Skeletal muscle cell (primary cell): Measurements from ENCODE around the gene RBM20.
A peak's percentile ranks its signal among the peaks of the same experiment; 100 is the strongest.
"Not testable (repeated sequence)": the region's sequence is repeated elsewhere in the genome, so short reads cannot be mapped to it uniquely, and the experiment has no call there.

Source experiments
- DNase-seq: peaks from one replicate; pipeline ENCODE4 v3.0.0-alpha.2; 2010; ENCODE audit warnings: low read depth
- H3K4me3 ChIP-seq: 2 replicates; pipeline ENCODE4 v1.5.1; 2011; ENCODE audit warnings: low read depth, mild to moderate bottlenecking, control low read depth, low read length, moderate library complexity

Gene RBM20

GRCh38 chr10:110723224-110723891 is 79.2 kb downstream of the RBM20 start:
- H3K4me3 ChIP-seq: no peak overlapping the region
- no peak for DNase-seq

DNA sequence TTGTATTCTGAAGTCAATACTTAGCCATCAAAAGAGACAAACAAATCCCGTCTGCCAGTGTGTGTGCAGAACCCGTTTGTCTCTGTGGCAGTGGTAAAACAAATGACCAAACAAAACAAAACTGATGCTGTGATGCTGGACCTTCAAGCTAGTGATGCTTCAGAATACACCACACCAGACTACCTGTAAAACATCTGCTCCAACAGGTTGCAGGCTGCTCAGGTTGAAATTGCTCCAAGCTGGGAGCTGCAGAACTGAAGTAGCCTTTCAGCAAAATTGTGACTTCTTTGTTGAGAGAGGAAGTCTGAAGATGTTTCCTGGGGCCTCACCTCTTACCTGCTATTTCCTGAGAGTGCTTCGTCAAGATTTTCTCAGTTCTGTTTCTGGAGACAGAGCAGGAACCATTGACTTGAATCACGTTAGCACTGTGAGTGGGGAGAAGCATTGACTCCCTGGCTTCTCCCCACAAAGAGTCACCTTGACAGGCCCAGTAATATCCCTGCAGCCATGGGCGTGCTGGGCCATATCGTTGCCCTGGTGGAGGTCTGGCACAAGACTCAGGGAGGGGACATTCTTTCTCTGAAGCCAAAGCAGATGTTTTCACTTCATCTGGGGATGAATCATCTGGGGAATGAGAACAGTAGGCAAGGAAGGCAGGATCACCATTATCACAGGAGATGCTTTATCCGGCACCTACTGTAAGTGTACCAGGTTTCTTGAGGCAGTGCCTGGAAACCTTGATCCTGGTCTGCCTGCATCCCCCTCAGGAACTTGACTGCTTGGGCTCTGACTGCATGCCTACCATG is 80.2 kb downstream of the RBM20 start:
- no peak overlapping the region for H3K4me3 ChIP-seq
- no peak for DNase-seq

- no peak overlapping the region for H3K4me3 ChIP-seq
- DNase-seq: no peak
Measured at GRCh38 chr10:110724937-110725336, 80.8 kb downstream of the RBM20 start.

- H3K4me3 ChIP-seq: no peak overlapping the region
- no peak for DNase-seq
Measured at GRCh38 chr10:110725801-110726630, 81.9 kb downstream of the RBM20 start.

DNA sequence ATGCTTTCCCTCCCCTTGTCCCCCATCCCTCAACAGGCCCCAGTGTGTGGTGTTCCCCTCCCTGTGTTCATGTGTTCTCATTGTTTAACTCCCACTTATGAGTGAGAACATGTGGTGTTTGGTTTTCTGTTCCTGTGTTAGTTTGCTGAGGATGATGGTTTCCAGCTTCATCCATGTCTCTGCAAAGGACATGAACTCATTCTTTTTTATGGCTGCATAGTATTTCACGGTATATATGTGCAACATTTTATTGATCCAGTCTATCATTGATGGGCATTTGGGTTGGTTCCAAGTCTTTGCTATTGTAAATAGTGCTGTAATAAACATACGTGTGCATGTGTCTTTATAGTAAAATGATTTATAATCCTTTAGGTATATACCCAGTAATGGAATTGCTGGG is 83.6 kb downstream of the RBM20 start:
- not testable (repeated sequence) for DNase-seq, H3K4me3 ChIP-seq

GRCh38 chr10:110730345-110731050 is 86.4 kb downstream of the RBM20 start:
- no peak overlapping the region for H3K4me3 ChIP-seq
- DNase-seq: no peak

- no peak overlapping the region for H3K4me3 ChIP-seq
- no peak for DNase-seq
Measured at GRCh38 chr10:110733218-110733952, 89.2 kb downstream of the RBM20 start.

DNA sequence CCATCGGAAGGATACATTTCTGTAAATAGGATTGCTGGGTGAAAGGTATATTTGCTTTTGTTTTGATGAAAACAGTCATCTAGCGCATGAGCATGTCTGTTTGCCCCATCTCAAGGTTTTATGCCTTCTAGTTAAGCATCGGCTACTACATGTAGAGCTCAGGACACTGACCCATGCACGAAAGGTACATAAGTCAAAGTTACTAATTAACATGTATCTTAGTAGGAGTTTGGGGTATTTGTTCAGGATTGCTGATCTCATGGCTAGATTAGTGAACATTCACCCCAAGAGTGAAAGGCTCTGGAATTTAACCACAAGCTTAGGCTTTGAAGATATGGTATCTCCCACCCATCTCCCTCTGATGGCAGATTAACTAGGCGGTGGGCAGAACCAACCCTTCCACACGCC is 91.5 kb downstream of the RBM20 start:
- no peak for DNase-seq

DNA sequence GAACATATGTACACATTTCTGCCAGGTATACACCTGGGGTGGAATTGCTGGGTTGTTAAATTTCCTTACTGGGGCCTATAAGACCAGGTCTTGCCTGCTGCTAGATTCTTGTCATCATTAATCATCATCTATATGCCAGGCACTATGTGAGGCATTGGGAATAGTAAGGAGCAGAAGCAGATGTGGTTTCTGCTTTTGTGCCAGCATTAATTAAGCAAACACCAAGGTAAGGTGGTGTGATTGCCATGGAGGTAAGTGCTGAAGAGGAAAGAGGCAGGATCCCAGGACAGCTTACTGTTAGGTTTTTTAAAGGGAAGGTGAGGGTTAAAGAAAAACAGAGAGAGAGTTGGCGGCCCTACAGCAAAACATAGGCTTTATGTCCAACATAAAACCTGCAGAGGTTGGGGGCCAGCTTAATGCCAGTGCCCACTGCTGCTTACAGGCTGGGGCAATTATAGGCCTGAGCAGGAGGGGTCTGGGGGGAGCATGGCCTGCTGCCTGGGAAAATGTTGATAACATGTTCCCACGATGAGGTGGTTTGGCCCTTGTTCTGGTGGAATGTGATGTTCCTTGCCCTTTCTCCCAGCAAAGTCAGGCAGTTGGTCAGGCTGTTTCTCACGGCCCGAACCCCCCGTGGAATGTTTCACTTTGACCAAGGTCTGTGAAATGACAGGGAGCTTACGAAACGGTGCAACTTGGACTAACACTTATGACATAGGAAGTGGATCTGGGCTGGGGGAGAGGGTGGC is 93.9 kb downstream of the RBM20 start:
- H3K4me3 ChIP-seq: no peak overlapping the region
- DNase-seq: no peak

More for the DNA sequence above, 91.5 kb downstream of the RBM20 start:
- no peak overlapping the region for H3K4me3 ChIP-seq

DNA sequence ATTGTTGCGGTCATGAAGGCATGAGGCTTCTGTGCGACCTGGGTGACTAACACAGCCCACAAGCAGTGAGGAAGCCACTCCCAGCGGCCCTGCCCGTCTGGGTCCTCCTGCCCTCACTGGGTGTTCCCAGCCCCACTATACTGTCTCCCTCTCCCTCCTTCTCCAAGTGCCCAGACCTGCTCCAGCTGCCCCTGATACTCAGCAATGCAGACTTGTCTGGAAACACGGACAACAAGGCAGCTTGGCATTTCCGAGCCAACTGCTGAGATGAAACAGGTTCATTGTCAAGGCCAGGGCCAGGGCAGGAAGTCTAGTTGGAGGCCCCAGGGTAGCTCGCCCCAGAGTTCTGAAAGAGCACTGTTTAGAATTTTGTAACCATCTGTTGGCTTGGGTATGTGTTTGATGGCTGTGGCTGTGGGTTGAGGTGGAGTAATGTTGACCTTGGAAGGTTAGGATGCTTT is 95.7 kb downstream of the RBM20 start:
- DNase-seq: no peak
- no peak overlapping the region for H3K4me3 ChIP-seq

GRCh38 chr10:110742801-110743200 is 98.7 kb downstream of the RBM20 start:
- H3K4me3 ChIP-seq: no peak overlapping the region
- DNase-seq: no peak

GRCh38 chr10:110744782-110745181 is 100.6 kb downstream of the RBM20 start:
- no peak for DNase-seq
- no peak overlapping the region for H3K4me3 ChIP-seq

DNA sequence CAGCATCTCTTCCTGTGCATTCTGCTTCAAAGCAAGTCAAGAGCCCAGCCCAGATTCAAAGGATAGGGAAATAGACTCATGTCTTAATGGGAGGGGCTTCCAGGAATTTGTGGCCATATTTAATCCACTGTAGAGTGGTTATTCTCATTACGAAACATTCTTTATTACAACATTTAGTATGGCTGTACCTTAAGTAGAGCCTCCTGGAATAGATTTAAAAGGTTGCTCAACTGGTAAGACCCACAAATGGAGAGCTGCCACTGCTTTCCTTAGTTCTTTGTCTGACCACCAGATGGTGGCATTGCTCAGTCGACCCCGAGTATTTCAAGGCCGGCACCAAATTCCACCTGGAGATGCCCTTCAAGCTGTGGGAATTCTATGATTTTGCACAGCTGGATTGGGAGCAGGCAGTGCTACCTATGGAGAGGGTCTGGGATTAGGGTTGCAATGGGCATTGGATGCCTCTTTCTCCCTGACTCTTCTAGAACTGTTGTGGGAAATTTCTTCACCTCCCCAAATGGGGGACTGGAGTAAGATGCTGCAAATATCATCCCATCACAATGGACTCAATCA is 102.2 kb downstream of the RBM20 start:
- H3K4me3 ChIP-seq: no peak overlapping the region

DNA sequence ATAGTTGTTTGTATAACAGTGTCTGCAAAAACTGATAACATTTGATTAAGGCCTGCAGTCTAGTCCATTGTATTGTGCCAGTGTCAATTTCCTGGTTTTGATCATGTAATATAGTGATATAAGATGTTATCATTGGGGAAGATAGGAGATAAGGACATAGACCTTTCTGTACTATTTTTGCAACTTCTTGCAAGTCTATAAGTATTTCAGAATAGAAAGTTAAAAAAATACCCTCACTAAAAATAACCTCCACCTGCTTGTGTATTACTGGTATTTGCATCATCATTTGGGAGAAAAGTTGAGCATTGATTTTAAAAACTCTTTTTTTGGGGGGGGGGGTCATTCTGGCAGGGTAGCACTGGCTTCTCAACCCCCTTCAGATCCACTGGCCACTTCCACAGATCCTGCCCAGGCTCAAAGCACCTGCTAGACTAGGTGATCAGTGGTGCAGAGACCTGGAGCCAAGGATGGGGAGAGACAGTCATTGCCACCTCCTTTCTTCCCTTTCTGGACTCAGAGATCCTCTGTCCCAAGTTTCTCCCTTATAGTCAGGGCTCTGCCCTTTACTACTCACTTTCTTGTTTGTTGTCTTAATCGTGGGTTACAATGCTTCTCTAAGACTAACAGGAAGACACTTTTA is 103.0 kb downstream of the RBM20 start:
- H3K4me3 ChIP-seq: no peak overlapping the region
- DNase-seq: no peak

More for the DNA sequence above, 102.2 kb downstream of the RBM20 start:
- DNase-seq: peak; percentile 42

GRCh38 chr10:110747609-110748464 is 103.7 kb downstream of the RBM20 start:
- no peak for DNase-seq

GRCh38 chr10:110748970-110749369 is 104.8 kb downstream of the RBM20 start:
- no peak for DNase-seq
- no peak overlapping the region for H3K4me3 ChIP-seq

More at GRCh38 chr10:110747609-110748464, 103.7 kb downstream of the RBM20 start:
- no peak overlapping the region for H3K4me3 ChIP-seq
